Activated CD4-positive, alpha-beta T cell treated with anti-CD3 and anti-CD28 coated beads, Interleukin-2, Interleukin-4, amounts not matched to agents 100 ng/mL and 50 ng/mL, durations not matched to agents 16 hours and 8 hours (primary cell): ENCODE measurements around the gene CTCFL.

Experiments
- DNase-seq: peaks from one replicate; pipeline ENCODE4 v3.0.0-alpha.2; 2020; ENCODE audit warnings: low spot score

The CTCFL gene

DNA sequence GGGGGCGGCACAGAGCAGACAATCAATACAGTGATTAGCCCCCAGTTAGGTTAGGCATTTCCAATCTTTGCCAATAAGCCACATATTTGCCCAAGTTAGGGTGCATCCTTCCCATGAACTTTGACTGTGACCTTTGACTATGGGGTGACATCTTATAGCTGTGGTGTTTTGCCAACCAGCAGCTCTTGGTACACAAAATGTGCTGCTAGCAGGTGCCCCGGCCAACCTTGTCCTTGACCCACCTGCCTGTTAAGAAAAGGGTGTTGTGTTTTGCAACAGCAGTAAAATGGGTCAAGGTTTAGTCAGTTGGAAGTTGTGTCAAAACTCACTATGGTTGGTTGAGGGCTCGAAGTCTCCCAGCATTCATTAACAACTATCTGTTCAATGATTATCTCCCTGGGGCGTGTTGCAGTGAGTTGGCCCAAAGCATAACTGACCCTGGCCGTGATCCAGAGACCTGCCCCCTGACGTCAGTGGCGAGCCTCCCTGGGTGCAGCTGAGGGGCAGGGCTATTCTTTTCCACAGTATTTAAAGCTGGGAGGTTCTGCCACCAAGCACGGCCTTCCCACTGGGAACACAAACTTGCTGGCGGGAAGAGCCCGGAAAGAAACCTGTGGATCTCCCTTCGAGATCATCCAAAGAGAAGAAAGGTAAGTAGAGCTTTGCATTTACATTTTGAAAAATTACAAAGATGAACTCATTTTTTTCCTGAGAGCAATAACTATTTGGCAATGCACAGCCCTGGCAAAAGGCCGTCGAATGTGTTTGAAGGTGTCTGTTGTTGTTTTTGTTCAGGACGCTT, 35.8 kb upstream of the CTCFL start, which contains the start of gene PCK1:
PCK1 (plus strand) TSS at position 557 of the 802 bp plus-strand sequence. CDS start 302 bp downstream, outside the sequence.
- DNase-seq = no peak

DNA sequence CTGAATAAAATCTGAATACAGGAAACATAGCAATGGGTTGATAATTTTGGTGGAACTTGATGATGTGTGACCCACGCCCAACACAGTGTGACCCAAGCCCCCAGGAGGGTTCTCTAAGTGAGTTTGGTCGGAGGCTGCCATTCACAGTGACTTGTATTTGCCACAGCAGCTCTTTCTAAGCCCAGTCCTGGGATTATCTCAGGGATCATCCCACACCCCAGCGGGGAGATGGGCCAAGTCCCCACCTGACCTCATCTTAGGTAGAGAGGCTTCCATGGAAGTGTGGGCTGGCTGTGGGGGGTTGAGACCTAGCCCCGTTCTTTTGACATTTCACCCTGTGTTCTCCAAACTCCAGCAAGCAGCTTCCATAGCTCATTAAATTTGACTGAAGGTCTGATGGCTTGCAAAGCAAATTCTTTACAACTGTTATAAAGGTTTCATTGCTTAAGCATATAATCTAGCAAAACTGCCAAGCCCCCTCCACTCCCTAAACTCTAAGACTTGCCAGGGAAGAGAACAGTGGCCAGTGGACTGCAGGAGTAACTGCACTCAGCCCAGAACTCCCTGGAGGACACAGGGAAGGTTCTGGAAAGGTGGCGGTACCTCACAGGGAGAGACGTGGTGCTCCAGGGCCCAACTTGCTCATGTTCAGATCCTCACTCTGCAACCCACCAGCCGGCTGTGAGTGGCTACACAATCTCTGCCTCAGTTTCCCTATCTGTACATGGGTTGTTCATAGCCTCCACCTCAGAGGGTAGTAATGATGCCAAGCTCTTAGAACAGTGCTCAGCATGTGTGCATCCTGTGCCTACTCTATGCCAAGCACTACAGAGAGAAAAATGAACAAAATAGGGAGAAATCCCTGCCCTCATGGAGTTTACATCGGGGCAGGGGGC, 35.0 kb upstream of the CTCFL start:
- DNase-seq = no peak

DNA sequence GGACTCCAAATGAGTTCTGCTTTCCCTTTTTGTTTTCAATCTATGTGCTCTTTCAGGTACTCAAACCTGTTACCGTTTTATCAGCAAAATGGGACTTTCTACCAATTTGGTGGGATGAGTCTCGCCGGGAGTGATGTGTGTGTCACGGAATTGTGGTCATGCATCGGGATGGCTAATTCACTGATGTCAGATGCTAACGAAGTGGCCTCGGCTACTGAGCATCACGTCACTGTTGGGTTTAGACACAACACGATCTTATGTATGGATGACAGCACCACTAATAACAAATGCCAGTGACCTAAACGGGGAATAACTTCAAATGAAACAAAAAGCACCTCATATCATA, 34.3 kb upstream of the CTCFL start:
- no peak for DNase-seq

DNA sequence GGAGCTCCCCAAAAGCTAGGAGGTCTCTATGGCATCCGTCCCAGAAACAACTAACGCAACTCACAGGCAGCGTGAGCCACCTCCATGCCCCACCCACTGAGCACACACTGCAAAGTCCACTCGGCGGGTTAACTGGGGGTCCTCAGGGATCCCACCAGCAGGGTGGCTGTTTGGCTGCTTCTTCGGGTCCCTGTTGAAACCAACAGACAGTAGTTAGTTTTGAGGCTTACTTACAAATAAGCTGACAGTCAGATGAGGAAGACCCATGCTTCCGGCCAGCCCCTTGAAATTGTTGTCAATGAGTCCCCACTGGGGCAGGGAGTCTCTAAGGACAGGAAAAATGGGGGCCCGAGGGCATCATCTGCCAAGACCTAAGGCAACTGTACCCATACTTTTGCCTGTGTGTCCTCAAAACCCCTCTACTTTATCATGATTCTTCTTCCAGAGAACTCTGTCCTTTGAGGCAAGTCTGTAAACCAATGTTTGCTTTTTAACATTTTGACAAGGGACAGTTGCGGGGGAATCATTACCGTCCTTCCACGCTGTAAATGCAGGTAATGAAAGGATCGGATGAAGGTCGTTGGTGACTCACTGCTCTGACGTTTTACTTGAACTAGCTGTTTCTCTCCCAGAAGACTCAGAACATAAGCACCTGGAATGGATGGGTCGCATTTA, 33.8 kb upstream of the CTCFL start:
- no peak for DNase-seq

DNA sequence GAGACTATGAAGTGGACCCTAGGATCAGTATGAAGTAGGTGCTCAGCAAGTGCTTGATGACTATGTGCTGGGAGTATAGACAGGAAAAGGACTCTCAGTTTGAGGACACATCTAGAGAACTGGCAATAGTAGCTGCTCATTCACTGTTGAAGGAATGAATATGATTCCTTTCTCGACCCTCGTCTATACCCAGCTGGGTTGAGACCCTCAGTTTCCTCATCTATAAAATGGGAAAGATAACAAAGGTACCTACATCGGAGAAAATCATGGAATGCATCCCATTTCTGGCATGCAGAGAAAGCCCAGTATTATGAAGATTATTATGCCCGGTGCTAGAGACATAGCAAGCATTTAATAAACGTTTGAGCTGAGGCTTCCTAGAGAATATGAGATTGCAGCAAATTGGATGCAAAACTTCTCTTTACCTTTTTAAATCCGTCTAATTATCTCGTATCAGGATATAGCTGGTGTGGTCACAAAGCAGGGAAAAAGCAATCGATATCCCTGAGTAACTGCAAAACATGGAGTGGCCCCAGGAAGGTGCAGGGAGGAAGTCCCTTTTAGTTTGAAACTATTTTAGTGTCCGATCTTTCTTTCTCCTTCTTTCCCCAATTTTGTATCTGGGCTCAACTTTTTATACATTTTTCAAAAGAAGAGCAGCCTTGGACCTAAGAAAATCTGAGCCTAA, 33.1 kb upstream of the CTCFL start:
- DNase-seq = no peak

DNA sequence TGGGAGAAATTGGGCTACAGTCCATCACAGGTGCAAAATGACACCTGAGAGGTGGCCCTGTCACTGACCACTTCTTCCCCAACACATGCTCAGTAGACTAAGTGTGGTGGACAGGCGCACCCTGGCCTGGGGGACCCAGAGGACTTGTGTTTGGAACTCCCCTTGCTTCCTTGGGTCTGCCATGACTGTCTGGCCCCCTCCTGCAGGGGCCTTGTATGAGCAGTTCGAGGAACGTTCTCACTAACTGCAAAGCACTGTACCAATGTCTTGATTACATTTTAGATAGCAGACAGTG, 32.0 kb upstream of the CTCFL start:
- no peak for DNase-seq

DNA sequence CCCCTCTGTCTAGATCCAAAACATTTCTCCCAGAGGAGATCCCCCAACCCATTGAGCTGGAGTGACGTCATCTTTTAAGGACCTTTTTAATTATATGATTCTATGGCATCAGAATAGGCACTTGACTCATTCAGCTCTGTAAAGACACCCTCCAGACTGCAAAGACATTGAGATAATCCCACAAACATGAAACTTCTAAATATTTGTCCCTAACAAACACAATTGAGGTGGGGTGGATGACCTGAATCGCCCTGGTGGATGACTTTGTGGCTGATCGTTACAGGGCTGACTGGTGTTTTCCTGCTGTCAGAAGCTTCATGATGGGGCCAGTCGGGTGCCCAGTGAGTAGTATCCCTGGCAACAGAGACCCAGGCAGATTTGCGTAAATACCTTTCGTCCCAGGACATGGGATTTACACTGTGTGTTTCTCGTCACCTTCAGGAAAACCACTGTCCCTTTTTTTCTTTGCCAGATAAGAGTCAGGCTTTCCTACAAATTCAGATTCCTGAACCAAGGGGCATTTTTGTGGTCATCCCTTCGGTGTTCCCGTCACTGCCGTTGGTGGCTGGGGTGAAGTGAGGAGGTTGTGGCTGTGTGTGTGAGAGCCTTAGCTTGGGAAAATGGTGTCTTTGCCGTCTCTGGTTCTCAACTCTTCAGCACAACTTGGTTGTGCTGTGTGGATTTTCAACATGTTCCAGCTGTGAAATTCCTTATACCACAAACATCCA, 30.7 kb upstream of the CTCFL start:
- DNase-seq = no peak

DNA sequence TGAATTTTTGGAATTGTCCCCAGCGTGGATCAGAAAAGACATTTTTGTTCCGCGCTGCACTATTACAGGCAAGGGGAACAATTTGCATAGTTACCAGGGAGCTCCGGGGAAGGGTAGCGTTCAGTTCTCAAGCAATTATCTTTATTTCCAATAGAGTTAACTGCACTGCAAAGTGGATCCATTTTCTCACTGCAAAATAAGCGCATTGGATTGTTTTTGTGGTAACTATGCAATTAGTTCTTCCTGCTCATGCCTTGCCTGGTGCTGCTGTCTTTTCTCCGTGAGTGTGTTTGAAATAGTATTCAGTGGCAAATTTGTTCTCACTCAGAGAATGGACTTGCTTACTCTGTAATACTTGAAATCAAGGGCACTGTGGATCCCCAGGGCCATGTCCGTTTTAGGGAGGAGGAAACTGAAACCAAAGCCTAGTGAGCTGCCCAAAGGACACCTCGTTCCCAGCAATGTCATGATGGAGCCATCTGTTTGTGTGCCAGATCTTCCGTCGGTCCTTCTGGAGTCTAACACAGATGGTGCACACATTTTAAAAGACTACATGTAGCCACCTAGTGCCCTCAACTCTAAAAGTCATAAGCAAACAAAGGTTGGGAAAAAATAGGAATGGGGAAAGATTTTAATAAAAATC, 28.6 kb upstream of the CTCFL start:
- DNase-seq = no peak

DNA sequence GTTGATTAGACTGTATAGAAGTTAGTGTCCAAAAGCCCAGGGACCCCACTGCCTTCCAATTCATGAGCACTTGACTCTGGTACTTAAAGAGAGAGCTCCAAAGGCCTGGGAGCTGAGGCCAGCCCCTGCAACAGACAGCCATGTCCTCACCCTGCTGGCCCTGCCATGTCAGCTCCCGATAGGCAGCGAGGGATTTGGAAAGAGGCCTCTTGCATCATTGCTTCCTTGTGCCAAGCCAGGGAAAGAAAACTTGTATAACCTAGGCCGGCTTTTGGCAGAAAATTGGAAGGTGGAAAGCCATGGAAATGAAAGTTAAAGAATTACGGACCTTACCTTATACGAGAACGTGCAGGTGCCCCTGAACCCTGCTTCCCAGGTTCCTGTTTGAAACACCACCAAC, 27.5 kb upstream of the CTCFL start:
- DNase-seq = no peak

DNA sequence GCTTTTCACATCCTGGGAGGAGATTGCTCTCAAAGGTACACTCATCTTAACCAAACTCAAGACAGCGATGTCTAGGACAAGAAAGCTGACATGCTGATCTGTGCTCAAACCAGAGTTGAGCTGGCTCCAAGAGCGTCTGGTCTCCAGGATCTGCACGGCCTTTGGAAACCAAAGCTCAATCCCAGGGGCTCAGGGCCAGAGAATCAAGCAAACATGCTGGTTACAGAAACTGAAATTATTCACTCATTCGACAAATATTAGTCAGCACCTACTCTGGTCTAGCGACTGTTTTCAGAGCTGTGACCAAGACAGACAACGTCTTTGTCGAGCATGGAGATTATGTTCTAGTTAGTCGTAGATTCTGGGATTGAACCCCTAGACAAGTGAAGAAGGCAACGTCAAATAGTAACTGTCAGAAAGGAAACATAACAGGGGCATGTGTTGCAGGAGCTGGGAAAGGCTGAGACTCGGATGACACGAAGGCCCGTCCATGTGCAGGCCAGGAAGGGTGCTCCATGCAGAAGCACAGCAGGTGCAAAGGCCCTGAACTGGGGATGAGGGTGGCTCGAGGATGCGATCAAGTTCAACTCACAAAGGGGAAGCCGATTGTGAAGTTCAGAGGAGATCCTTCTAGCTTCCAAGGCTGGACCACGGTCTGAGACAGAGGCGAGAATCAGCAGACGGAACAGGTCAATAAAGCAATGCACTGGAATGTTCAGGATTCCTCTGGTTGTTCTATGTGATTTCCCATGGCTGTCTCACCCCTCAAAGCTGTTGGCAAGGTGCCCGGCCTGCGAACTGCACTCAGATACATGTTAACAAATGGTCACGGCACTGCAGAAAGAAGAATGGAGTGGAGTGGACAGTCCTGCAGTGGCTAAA, 23.5 kb upstream of the CTCFL start:
- no peak for DNase-seq

DNA sequence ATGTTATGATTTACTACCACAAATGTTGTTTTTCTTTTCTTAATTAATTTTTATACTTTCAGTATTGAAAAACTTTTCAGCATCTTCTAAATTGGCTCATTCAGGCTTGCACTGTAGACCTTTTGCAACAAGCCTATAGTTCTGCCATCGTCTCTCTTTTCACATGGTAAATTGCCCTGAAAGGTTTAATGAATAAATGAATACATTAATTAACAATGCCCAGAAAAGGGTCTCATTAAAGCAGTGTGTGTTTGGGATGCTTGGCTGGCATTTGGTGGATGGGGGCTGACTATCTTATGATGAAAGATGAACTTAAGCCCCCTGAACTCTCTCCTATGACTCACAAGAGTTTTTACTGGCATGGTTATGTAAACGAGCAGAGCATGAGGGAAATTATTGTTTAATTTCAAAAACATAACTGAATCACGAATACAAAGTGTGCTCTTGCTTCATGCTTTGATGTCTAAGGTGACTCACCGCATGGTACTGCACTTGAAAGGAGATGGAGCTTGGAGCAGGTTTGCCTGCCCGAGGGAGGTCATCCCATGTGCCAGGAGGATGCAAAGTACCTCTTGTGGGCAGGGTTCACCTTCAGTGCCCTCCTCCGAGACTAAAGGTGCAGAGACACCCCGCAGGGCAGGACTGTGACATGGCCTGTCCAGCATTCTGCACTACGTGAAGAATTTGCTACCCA, 22.2 kb upstream of the CTCFL start:
- no peak for DNase-seq

DNA sequence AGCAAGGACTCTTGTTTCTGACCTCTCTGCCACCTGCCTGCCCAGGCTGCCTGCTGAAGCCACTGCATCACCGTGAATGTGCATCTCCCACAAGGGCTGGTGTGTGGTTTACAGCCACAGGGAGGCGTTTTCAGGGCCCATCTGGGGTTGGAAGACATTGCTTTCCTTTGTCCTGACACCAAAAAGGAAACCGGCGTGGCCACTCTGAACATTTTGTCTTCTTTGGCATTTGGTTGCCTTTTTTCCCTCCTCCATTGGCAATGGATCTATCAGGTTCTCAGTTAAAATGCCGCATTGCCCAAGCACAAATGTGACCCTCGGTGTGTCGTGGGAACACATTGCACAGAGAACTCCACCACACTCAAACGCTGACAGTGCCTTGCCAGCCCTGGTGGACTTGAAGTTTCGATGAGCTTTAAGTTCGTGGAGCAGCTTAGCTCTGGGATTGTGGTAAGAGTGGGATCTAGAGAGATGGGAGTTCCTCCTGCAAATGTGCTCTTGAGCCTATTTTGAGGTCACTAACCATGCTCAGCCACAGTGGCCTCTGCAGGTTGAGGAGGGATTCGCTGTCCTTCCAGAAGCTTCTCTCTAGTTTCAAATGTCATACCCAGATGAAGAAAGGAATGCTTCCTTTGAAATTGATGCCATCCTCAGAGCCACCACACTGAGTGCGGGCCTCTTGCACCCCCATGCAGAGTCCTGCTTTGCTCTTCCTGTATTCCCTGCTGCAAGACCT, 21.2 kb upstream of the CTCFL start:
- DNase-seq = no peak

DNA sequence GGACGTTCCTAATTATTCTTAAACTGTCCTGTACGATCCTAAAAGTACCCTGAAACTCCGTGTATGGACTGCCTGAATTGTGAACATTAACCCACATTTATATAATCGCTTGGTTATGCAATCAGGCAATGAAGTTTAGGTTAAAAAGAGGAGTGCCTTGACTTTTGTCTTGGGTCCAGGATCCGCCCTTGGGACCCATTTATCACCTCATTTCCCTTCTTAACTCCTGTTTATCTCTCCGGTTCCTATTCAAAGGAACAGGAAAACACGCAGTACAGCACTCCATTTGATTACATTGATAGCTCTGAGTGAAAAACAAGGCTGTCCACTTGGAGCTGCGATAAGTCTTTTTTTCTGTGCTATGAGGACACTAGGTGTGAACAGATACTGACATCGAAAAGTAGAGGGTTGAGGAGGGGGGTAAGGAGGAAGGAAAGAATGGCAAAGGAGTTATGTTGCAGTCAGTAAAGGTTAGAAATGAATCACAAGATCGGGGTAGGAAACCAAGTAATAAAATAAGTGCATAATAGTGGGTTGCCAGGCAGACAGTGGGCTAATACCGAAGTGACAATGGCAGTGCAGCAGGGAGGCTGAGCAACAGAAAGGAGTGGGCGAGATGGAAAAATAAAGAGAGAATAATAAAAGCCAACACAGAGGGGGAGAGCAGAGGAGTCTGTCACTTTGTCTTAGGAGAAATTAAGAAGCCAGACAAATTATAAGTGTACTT, 20.1 kb upstream of the CTCFL start:
- DNase-seq = no peak

DNA sequence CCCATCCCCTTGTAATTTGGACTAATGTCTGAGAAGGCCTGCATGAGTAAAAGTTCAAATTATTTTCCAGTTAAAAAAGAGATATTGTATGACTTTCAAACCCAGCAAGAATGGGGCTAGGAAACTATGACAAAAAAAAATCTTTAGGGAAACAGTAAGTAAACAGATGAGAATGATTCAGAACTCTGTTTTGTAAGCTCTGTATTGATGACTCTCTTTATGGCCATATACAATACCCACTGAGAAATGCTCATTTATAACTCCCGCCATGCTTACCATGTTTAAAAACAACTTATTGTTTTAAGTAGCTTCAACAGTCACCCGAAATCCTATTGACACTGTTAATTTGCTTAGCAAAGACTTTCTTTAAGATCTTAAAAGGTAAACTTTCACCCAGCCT, 18.8 kb upstream of the CTCFL start:
- no peak for DNase-seq

DNA sequence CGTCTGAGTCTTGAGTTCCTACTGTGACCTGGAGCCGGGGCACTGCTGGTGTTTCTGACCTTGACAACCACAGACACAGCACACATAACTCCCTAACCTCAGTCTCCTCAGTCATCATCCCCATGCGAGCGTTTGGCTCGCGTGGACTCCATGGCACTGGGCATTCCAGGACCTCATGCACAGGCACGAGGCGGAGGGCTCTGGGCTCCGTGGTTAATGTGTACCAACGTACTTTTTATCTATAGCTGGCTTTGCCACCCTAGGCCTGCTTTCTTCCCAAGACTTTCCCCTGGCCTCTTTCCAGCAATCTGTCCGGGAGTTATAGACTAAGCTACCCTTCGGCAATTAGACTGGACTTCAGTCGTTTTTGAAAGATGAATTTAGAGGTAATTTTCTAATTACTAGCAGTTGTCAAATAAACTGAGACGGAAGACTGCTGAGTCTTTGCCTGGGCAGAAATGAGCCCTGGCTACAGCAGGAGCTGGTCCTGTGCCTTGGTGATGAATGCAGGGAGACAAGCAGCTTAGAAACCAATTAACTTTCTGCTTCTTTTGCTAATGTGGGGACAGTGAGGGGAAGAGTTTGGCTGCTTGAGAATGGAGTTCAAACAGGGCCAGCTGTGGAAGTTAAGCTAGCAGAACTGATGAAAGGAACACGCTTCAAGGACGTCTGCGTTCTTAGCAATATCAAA, 16.1 kb upstream of the CTCFL start:
- no peak for DNase-seq

DNA sequence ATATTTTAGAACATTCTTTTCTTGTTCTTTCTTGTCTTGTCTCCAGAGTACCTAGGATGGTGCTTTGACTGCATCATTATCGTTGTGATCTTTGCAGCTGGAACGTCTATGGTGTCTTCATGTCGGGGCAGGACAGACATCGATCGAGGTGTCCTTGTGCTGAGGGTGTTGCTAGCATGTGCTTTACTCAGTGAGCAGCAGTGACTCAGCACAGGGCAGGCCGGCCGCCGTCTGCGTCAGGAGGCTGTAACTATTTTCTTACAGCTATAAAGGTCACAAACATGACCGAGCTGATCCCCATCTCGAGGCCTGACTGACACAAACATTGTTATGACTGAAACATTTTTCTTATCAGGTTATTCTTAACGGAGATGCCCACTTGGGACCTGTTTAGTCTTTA, 14.9 kb upstream of the CTCFL start:
- no peak for DNase-seq

DNA sequence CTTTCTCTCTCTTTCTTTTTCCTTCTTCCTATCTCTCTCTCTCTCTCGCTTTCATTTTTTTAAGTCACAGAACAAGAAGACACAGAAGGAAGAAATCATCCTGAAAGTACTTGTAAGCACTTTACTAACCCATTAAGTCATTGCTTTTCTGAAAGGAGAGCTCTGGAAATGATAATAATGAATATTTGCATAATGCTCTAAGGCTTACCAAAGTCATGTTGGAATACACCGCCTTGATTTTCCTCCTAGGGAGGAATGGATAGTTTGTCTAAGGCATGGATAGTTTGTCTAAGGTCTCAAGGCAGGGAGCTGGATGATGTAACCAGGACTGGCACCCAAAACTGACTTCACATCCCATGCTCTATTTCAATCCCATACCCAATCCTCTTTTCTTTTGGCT, 12.9 kb upstream of the CTCFL start:
- no peak for DNase-seq
